ENCODE data around the gene BSX.

BSX gene

GRCh38 chr11:122954455-122954854, 27.2 kb downstream of the BSX start:
- DNase-seq = no peak

DNA sequence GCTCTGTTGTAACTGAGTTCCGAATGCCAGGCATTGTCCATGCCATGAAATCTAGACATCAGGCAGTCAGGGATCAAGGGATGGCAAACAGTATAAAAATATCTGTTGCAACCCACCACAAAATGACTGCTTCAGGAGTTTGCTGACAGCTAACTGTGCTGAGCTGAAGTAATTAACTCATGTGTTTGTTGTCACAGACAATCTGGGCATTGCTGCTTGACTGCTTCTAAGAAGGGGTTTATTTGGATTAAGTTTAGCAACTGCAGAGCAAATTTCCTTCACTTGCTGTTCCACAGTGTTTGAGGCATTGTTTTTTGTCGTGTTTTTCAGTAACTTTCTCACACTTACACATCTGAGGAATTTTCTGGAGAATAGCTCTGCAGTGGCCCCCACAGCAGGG, 30.4 kb downstream of the BSX start:
- no peak for DNase-seq

GRCh38 chr11:122938557-122938956, 43.1 kb downstream of the BSX start:
- DNase-seq = no peak

- DNase-seq = no peak
Observed at GRCh38 chr11:122937983-122938382, 43.7 kb downstream of the BSX start.

DNA sequence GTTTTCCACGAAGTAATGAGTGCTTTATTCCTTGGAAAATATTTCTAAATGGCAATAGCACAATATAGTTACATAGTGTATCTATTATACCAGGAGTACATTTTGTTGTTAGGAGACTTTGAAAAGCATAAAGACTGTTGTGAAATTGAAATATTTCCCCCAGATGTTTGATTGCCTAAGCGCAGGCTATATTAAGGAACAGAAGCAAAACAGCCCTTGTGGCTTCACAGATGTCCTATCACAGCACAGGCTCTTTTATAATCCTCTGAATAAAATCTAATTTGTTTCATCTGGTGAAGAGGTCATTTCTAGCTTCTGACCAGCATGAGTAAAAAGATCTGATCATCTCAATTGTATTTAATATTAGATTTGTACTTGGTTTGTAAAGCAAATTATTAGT, 48.2 kb downstream of the BSX start:
- no peak for DNase-seq

GRCh38 chr11:122931510-122931909, 50.1 kb downstream of the BSX start:
- no peak for DNase-seq

Data from NCI-H1694 treated with DMSO at 0.1 percent for 48 hours (cell line).